ENCODE measurements around the gene CNOT11.
"Not testable (repeated sequence)": the region's sequence is repeated elsewhere in the genome, so short reads cannot be mapped to it uniquely, and the experiment has no call there.

The CNOT11 gene

DNA sequence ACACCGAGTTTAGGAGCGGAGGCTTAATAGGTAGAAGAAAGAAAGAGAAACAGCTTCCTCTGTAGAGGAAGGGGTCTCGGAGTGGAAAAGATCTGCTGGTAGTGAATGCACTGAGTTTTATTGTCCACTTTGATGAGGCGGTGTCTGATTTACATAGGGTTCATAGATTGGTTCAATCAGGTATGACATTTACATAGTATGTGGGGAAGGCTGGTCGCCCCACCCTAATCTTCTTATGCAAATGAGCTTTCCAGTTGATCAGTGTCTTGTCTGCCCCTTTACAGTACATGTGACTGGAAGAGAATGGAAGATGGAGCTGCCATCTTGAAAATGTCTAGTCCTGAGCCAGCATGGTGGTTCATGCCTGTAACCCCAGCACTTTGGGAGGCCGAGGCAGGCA lies 19.9 kb upstream of the CNOT11 start:
- 92% methylated on average over 6 of the region's 6 CpGs for WGBS
- Histone ChIP-seq H3K4me3 (ENCODE audit: low read length) (no peak overlapping the region), H3K27me3 (ENCODE audit: insufficient read depth, low read length) (no peaks in the 10 kb centered on the region), H3K4me1 (ENCODE audit: insufficient read depth, low read length) (no peaks in the 10 kb centered on the region), H3K9me3 (ENCODE audit: insufficient read depth, low read depth, low read length) (no peaks in the 10 kb centered on the region), H3K27ac (ENCODE audit: low read depth, low read length) (no peak overlapping the region), H3K36me3 (ENCODE audit: insufficient read depth, low read length) (no peaks in the 10 kb centered on the region), H3K9ac (ENCODE audit: low read depth, low read length) (no peak overlapping the region)

DNA sequence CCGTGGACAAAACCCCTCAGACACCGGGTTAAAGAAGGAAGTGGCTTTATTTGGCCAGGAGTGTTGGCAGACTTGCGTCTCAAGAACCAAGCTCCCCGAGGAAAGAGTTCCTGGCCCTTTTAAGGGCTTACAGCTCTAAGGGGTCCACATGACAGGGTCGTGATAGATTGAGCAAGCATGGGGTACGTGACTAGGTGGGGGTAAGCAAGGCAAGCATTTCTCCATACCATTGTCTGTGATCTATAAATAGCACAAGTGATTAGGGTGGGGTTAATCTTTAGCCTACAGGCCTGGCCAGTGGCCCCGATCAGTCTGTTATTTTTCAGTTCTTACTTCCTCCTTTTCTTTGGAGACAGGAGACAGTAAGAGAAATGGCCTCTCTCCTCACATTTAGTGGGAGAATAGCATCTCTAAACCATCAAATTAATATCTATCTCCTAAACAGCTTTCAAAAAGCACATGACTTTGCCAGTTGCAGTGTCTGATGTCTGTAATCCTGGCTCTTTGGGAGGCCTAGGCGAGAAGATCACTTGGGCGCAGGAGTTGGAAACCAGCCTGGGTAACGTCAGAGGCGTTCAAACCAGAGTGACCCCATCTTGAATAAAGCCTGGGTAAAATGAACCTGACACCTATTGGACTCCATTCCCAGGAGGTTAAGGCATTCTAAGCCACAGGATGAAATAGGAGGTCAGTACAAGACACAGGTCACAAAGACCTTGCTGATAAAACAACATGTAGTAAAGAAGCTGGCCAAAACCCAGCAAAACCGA lies 18.3 kb upstream of the CNOT11 start:
- no peaks in the 10 kb centered on the region for H3K4me1 ChIP-seq (ENCODE audit: insufficient read depth, low read length)
- H3K36me3 ChIP-seq (ENCODE audit: insufficient read depth, low read length): no peaks in the 10 kb centered on the region
- H3K27me3 ChIP-seq (ENCODE audit: insufficient read depth, low read length): no peaks in the 10 kb centered on the region
- no peak overlapping the region for H3K4me3 ChIP-seq (ENCODE audit: low read length)
- no peak overlapping the region for H3K27ac ChIP-seq (ENCODE audit: low read depth, low read length)
- WGBS: 83% methylated on average over 12 of the region's 12 CpGs
- no peak overlapping the region for H3K9ac ChIP-seq (ENCODE audit: low read depth, low read length)
- H3K9me3 ChIP-seq (ENCODE audit: insufficient read depth, low read depth, low read length): no peaks in the 10 kb centered on the region

DNA sequence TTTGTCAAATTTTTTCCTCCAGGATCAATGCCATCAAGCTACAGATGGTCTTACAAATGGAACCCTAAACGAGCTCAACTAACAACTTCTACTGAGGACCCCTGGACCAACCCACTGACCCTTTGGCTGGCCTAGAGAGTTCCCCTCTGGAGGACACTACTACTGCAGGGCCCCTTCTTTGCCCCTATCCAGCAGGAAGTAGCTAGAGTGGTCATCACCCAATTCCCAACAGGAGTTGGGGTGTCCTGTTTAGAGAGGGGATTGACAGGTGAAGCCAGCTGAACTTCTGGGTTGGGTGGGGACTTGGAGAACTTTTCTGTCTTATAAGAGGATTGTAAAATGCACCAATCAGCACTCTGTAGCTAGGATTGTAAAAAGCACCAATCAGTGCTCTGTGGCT lies 16.7 kb upstream of the CNOT11 start:
- not testable (repeated sequence) for H3K27ac ChIP-seq (ENCODE audit: low read depth, low read length); H3K27me3 ChIP-seq (ENCODE audit: insufficient read depth, low read length); H3K4me1 ChIP-seq (ENCODE audit: insufficient read depth, low read length); H3K36me3 ChIP-seq (ENCODE audit: insufficient read depth, low read length); H3K9ac ChIP-seq (ENCODE audit: low read depth, low read length); H3K9me3 ChIP-seq (ENCODE audit: insufficient read depth, low read depth, low read length); H3K4me3 ChIP-seq (ENCODE audit: low read length)
- 93% methylated on average over 1 of the region's 1 CpG for WGBS

DNA sequence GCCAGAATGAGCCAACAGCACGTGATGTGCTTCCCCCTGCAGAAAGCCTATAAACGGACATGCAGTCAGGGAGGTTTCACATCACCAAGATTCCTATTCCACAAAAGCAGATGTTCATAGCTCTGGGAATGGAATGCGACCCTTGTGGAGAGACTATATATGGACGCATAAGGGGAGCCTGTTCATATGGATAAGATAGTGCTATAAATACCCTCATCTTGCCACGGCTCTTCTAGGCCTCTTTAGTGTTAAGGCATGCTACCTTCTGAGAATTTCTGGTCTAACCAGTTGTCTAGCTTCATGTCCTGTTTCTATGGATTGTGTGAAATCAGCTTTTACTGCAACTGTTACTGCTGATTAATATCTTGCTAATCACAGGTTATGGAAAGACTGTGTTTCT lies 14.7 kb upstream of the CNOT11 start:
- not testable (repeated sequence) for H3K9me3 ChIP-seq (ENCODE audit: insufficient read depth, low read depth, low read length); H3K27me3 ChIP-seq (ENCODE audit: insufficient read depth, low read length)

DNA sequence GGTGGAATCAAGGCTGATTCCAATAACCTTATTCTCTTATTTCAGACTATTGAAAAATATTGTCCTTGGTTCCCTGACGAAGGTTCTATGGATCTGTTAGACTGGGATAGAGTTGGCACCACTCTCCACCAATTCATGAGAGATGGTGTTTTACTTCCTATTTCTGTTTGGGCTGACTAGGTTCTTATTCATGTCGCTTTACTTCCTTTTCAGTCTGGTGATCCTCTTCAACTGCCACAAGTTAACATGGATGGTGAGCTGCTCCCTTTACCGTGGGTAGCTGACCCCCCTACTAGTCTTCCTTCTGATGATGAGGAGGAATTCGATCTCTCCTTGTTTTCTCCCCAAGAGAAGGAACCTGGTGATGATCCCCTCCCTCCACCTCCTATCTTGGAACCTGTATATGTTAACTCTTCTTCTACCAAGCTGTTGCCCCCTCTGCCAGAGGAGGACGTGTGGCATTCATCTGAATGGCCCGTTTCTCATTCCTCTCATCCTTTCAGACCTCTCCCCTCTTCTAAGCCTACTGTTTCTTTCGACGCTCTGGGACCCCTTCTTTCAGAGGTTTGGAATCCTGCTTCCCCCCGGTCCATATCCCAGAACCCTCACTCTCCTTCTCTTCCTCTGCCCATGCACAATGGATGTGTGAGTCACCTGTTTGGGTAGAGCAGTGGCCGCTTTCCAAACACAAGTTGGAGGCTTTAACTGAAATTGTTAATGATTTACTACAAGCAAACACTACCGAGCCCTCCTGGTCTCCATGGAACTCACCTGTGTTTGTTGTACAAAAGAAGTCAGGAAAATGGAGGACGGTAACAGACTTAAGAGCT lies 13.5 kb upstream of the CNOT11 start:
- Histone ChIP-seq H3K27me3 (ENCODE audit: insufficient read depth, low read length) (no peaks in the 10 kb centered on the region), H3K27ac (ENCODE audit: low read depth, low read length) (no peak overlapping the region), H3K4me1 (ENCODE audit: insufficient read depth, low read length) (no peaks in the 10 kb centered on the region), H3K4me3 (ENCODE audit: low read length) (no peak overlapping the region), H3K9me3 (ENCODE audit: insufficient read depth, low read depth, low read length) (no peaks in the 10 kb centered on the region), H3K9ac (ENCODE audit: low read depth, low read length) (no peak overlapping the region), H3K36me3 (ENCODE audit: insufficient read depth, low read length) (no peaks in the 10 kb centered on the region)
- 87% methylated on average over 10 of the region's 12 CpGs for WGBS

More for the DNA sequence above, 14.7 kb upstream of the CNOT11 start:
- not testable (repeated sequence) for H3K4me1 ChIP-seq (ENCODE audit: insufficient read depth, low read length); H3K4me3 ChIP-seq (ENCODE audit: low read length); H3K36me3 ChIP-seq (ENCODE audit: insufficient read depth, low read length); H3K27ac ChIP-seq (ENCODE audit: low read depth, low read length); H3K9ac ChIP-seq (ENCODE audit: low read depth, low read length)
- WGBS: 93% methylated on average over 5 of the region's 5 CpGs

DNA sequence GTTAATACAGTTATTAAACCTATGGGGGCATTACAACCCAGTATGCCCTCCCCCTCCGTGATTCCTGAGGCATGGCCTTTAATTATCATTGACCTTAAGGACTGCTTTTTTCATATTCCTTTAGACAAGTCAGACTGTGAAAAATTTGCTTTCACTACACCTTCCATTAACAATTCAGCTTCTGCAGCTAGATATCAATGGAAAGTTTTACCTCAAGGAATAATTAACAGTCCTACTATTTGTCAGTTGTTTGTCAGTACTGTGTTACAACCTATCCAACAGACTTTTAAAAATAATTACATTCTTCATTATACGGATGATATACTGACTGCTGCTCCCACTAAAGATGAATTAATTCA lies 12.9 kb upstream of the CNOT11 start:
- H3K27ac ChIP-seq (ENCODE audit: low read depth, low read length); H3K36me3 ChIP-seq (ENCODE audit: insufficient read depth, low read length); H3K27me3 ChIP-seq (ENCODE audit: insufficient read depth, low read length); H3K4me1 ChIP-seq (ENCODE audit: insufficient read depth, low read length); H3K9ac ChIP-seq (ENCODE audit: low read depth, low read length); H3K9me3 ChIP-seq (ENCODE audit: insufficient read depth, low read depth, low read length); H3K4me3 ChIP-seq (ENCODE audit: low read length): not testable (repeated sequence)
- 91% methylated on average over 2 of the region's 2 CpGs for WGBS

DNA sequence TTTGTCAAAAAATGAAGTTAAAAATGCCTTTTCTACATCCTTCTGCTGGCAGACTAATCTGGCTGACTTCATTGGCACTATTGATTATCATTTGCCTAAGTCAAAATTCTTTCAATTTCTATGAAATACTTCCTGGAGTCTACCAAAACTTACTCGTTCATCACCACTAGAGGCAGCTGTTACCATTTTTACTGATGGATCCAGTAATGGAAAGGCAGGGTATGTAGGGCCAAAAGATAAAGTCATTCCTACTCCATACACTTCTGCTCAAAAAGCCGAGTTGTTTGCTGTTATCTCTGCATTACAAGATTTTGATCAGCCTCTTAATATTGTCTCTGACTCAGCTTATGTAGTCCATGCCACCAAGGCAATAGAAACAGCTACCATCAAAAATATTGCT lies 12.0 kb upstream of the CNOT11 start:
- H3K27ac ChIP-seq (ENCODE audit: low read depth, low read length); H3K9me3 ChIP-seq (ENCODE audit: insufficient read depth, low read depth, low read length); H3K4me3 ChIP-seq (ENCODE audit: low read length); H3K36me3 ChIP-seq (ENCODE audit: insufficient read depth, low read length); H3K27me3 ChIP-seq (ENCODE audit: insufficient read depth, low read length); H3K9ac ChIP-seq (ENCODE audit: low read depth, low read length); H3K4me1 ChIP-seq (ENCODE audit: insufficient read depth, low read length): not testable (repeated sequence)
- WGBS: 41% methylated on average over 2 of the region's 2 CpGs

DNA sequence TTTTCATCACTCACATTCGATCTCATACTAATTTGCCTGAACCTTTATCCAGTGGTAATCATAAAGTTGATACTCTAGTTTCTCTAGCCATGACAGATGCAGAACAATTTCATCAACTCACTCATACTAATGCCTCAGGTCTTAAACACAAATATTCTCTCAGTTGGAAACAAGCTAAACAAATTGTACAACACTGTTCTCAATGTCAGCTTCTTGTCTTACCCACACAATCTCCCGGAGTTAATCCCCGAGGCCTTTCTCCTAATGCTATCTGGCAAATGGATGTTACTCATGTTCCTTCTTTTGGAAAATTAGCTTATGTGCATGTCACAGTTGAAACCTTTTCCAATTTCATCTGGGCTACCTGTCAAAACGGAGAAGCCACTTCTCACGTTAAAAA lies 11.5 kb upstream of the CNOT11 start:
- no peak overlapping the region for H3K27ac ChIP-seq (ENCODE audit: low read depth, low read length)
- H3K4me3 ChIP-seq (ENCODE audit: low read length): no peak overlapping the region
- H3K36me3 ChIP-seq (ENCODE audit: insufficient read depth, low read length): no peaks in the 10 kb centered on the region
- H3K4me1 ChIP-seq (ENCODE audit: insufficient read depth, low read length): no peaks in the 10 kb centered on the region
- WGBS: 89% methylated on average over 5 of the region's 5 CpGs
- H3K9ac ChIP-seq (ENCODE audit: low read depth, low read length): no peak overlapping the region
- no peaks in the 10 kb centered on the region for H3K9me3 ChIP-seq (ENCODE audit: insufficient read depth, low read depth, low read length)
- H3K27me3 ChIP-seq (ENCODE audit: insufficient read depth, low read length): no peaks in the 10 kb centered on the region

DNA sequence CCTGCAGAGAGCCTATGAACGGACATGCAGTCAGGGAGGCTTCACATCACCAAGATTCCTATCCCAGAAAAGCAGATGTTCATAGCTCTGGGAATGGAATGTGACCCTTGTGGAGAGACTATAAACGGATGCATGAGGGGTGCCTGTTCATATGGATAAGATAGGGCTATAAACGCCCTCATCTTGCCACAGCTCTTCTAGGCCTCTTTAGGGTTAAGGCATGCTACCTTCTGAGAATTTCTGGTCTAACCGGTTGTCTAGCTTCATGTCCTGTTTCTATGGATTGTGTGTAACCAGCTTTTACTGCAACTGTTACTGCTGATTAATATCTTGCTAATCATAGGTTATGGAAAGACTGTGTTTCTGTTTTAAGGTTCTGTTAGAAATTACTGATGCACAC lies 8.3 kb upstream of the CNOT11 start:
- not testable (repeated sequence) for H3K27me3 ChIP-seq (ENCODE audit: insufficient read depth, low read length); H3K27ac ChIP-seq (ENCODE audit: low read depth, low read length); H3K36me3 ChIP-seq (ENCODE audit: insufficient read depth, low read length); H3K9me3 ChIP-seq (ENCODE audit: insufficient read depth, low read depth, low read length); H3K4me3 ChIP-seq (ENCODE audit: low read length); H3K4me1 ChIP-seq (ENCODE audit: insufficient read depth, low read length); H3K9ac ChIP-seq (ENCODE audit: low read depth, low read length)
- WGBS: 94% methylated on average over 4 of the region's 4 CpGs

DNA sequence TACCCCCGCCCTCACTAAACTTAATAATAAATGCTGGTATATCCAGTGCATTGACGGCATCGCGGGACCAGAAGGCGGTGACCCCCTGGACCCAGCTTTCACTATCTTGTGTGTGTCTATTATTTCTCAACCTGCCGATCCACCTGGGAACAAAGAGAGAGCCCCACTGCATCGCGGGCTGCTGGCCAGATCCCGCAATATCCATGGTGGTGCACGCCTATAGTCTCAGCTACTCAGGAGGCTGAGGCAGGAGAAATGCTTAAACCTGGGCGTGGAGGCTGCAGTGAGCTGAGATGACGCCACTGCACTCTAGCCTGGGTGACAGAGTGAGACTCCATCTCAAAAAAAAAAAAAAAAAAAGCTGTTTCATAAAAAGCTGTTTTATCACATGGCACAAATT lies 7.8 kb upstream of the CNOT11 start:
- H3K36me3 ChIP-seq (ENCODE audit: insufficient read depth, low read length); H3K4me1 ChIP-seq (ENCODE audit: insufficient read depth, low read length); H3K27me3 ChIP-seq (ENCODE audit: insufficient read depth, low read length); H3K9ac ChIP-seq (ENCODE audit: low read depth, low read length); H3K4me3 ChIP-seq (ENCODE audit: low read length); H3K9me3 ChIP-seq (ENCODE audit: insufficient read depth, low read depth, low read length); H3K27ac ChIP-seq (ENCODE audit: low read depth, low read length): not testable (repeated sequence)
- 96% methylated on average over 12 of the region's 12 CpGs for WGBS

DNA sequence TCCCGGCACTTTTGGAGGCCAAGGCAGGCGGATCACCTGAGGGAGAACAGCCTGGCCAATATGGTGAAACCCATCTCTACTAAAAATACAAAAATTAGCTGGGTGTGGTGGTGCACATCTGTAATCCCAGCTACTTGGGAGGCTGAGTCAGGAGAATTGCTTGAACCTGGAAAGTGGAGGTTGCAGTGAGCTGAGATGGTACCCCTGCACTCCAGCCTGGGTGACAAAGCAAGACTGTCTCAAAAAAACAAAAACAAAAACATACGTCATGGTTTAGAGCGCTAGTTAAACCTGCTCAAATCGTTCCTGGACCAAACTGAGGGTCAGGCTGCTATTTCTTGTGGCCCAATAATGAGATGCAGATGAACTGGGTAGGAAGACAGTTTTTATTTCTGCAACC lies 7.2 kb upstream of the CNOT11 start:
- not testable (repeated sequence) for H3K27ac ChIP-seq (ENCODE audit: low read depth, low read length); H3K4me1 ChIP-seq (ENCODE audit: insufficient read depth, low read length)
- 97% methylated on average over 5 of the region's 5 CpGs for WGBS

More for the DNA sequence above, 7.2 kb upstream of the CNOT11 start:
- H3K9me3 ChIP-seq (ENCODE audit: insufficient read depth, low read depth, low read length); H3K27me3 ChIP-seq (ENCODE audit: insufficient read depth, low read length); H3K36me3 ChIP-seq (ENCODE audit: insufficient read depth, low read length); H3K4me3 ChIP-seq (ENCODE audit: low read length); H3K9ac ChIP-seq (ENCODE audit: low read depth, low read length): not testable (repeated sequence)
